H1 (cell line): ENCODE data around the gene SLC47A2. TPM values are rescaled to one million over a fixed set of nuclear protein-coding genes. Genes with fewer than 3 reads are reported as not detected.

Experiments
- NANOG ChIP-seq: IDR thresholded peaks from 2 replicates; pipeline ENCODE4 v1.6.1; 2011; ENCODE audit warnings: low read length, low read depth, mild to moderate bottlenecking, inconsistent platforms; ENCODE audit not compliant: insufficient read depth, poor library complexity, severe bottlenecking
- RBBP5 ChIP-seq: IDR thresholded peaks from 2 replicates; pipeline ENCODE4 v1.7.1; 2012; ENCODE audit warnings: low read depth, mild to moderate bottlenecking, inconsistent platforms, low read length, moderate library complexity, borderline replicate concordance
- SUZ12 ChIP-seq: fragments of 200-600 bp; sonication (generic); IDR thresholded peaks from 2 replicates; pipeline ENCODE4 v1.6.1; 2012; ENCODE audit warnings: mild to moderate bottlenecking, inconsistent platforms, low read length, moderate library complexity, mixed read lengths
- polyA plus RNA-seq, 7 experiments: library from polyadenylated mRNA; depleted of rRNA in 3 of 7; stranded (reverse) in 5 of 7; unstranded in 2 of 7; fragments of >200 nt in 5 of 7; fragments of 200-250 nt in 2 of 7; gene quantifications; 1 replicate in 5 of 7; 2 replicates in 1 of 7; 4 replicates in 1 of 7; pipeline versions ENCODE4 v1.2.1 to v1.2.3, GENCODE V29; 2011 to 2013; ENCODE audit warnings: missing spikeins in 2 of 7, mixed read lengths in 2 of 7
- total RNA-seq: library from RNA; stranded (reverse); fragmentation: NEBNext Ultra II Directional; extraction: Animal tissue kit (Norgen Biotek cat#: 25700); gene quantifications from 2 replicates; pipeline ENCODE4 v1.2.1, GENCODE V29; 2021
- TF ChIP-seq, protein P1 (sequence below): IDR thresholded peaks from 2 replicates; pipeline ENCODE4 v1.6.1; 2011; ENCODE audit warnings: low read length, improper control_type of control experiment

SLC47A2 gene
- total and polyA plus RNA-seq, 2 of the 8 experiments (the other 6 are each of a cell fraction or from before 2014, with no cell fraction given) = not detected

- TF ChIP-seq, protein P1, sequence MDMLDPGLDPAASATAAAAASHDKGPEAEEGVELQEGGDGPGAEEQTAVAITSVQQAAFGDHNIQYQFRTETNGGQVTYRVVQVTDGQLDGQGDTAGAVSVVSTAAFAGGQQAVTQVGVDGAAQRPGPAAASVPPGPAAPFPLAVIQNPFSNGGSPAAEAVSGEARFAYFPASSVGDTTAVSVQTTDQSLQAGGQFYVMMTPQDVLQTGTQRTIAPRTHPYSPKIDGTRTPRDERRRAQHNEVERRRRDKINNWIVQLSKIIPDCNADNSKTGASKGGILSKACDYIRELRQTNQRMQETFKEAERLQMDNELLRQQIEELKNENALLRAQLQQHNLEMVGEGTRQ = no peak
- TF ChIP-seq SUZ12 = no peak
- peak; percentile 10; the same call in 1 of the 2 replicates for TF ChIP-seq RBBP5
- no peak for TF ChIP-seq NANOG
Measured at GRCh38 chr17:19647697-19648474, 68.5 kb downstream of the SLC47A2 start (continued).
